Karpas-422 (cell line): Measurements from ENCODE around the gene USP34. TPM values are rescaled to one million over a fixed set of nuclear protein-coding genes. Genes with fewer than 3 reads are reported as not detected.

Experiments
- DNase-seq: peaks from one replicate; pipeline ENCODE4 v3.0.0-alpha.2; 2015
- H2AFZ ChIP-seq: fragments of 200-600 bp; sonication (generic); 2 replicates; pipeline ENCODE4 v1.6.1; 2014; ENCODE audit warnings: antibody characterized with exemption, low read length, mixed read lengths
- H3K27ac ChIP-seq: fragments of 200-600 bp; sonication (generic); 2 replicates; pipeline ENCODE4 v1.5.1; 2014; ENCODE audit warnings: mild to moderate bottlenecking, low read length, moderate library complexity
- H3K27me3 ChIP-seq: fragments of 200-600 bp; sonication (generic); 2 replicates; pipeline ENCODE4 v1.6.1; 2014; ENCODE audit warnings: low read length, mixed read lengths
- H3K36me3 ChIP-seq: fragments of 200-600 bp; sonication (generic); 2 replicates; pipeline ENCODE4 v1.6.1; 2014; ENCODE audit warnings: low read length, mixed read lengths; ENCODE audit not compliant: insufficient read depth
- H3K4me1 ChIP-seq: fragments of 200-600 bp; sonication (generic); 2 replicates; pipeline ENCODE4 v1.6.1; 2014; ENCODE audit warnings: mild to moderate bottlenecking, low read length, mixed read lengths
- H3K4me2 ChIP-seq: fragments of 200-600 bp; sonication (generic); 2 replicates; pipeline ENCODE4 v1.6.1; 2014; ENCODE audit warnings: low read length, low read depth, mild to moderate bottlenecking; ENCODE audit not compliant: poor library complexity, severe bottlenecking
- H3K4me3 ChIP-seq: fragments of 200-600 bp; sonication (generic); 2 replicates; pipeline ENCODE4 v1.5.1; 2014; ENCODE audit warnings: mild to moderate bottlenecking, antibody characterized with exemption, low read length, mixed read lengths
- H3K79me2 ChIP-seq: fragments of 200-600 bp; sonication (generic); 2 replicates; pipeline ENCODE4 v1.6.1; 2014; ENCODE audit warnings: mild to moderate bottlenecking, low read length, mixed read lengths
- H3K9ac ChIP-seq: fragments of 200-600 bp; sonication (generic); 2 replicates; pipeline ENCODE4 v1.6.0; 2014; ENCODE audit warnings: low read length
- H3K9me2 ChIP-seq: fragments of 200-600 bp; sonication (generic), shearing (Covaris generic); replicated peaks from 2 replicates; pipeline ENCODE4 v1.6.0; 2014; ENCODE audit warnings: mild to moderate bottlenecking, low read length, moderate library complexity; ENCODE audit not compliant: insufficient read depth
- H3K9me3 ChIP-seq: fragments of 300-700, 200-600 bp; sonication (generic); 2 replicates; pipeline ENCODE4 v1.6.1; 2014; ENCODE audit warnings: low read length, mixed read lengths
- H4K20me1 ChIP-seq: fragments of 200-600 bp; sonication (generic); 2 replicates; pipeline ENCODE4 v1.6.1; 2014; ENCODE audit warnings: mild to moderate bottlenecking, antibody characterized with exemption, low read length, low read depth; ENCODE audit not compliant: insufficient read depth
- total RNA-seq: library from RNA; depleted of rRNA; stranded (reverse); fragments of >200 nt; shearing (Covaris generic); gene quantifications from 2 replicates; pipeline ENCODE4 v1.2.3, GENCODE V29; 2014; ENCODE audit warnings: low replicate concordance

Gene USP34
- total RNA-seq, 1 experiment from 2014 or later = 376 TPM

- no peak for DNase-seq
Observed at GRCh38 chr2:61238219-61239012, 232.5 kb downstream of the USP34 start.

GRCh38 chr2:61235716-61236115, 235.2 kb downstream of the USP34 start:
- no peaks in the 10 kb centered on the region for H3K27me3 ChIP-seq
- H3K27ac ChIP-seq = no peak overlapping the region
- no peak overlapping the region for H2AFZ ChIP-seq
- no peak overlapping the region for H3K9ac ChIP-seq
- H3K9me2 ChIP-seq = no peaks in the 10 kb centered on the region
- H3K9me3 ChIP-seq = no peaks in the 10 kb centered on the region
- no peak for DNase-seq
- no peaks in the 10 kb centered on the region for H3K4me1 ChIP-seq
- H4K20me1 ChIP-seq = no peaks in the 10 kb centered on the region
- no peak overlapping the region for H3K4me2 ChIP-seq
- H3K36me3 ChIP-seq = peaks cover 32% of the 10 kb centered on the region
- H3K79me2 ChIP-seq = peaks cover 5% of the 10 kb centered on the region; the same call in 1 of the 2 replicates
- no peak overlapping the region for H3K4me3 ChIP-seq

More at GRCh38 chr2:61238219-61239012, 232.5 kb downstream of the USP34 start:
- Histone ChIP-seq H3K9me2 (no peaks in the 10 kb centered on the region), H3K27ac (no peak overlapping the region), H3K4me1 (no peaks in the 10 kb centered on the region), H3K79me2 (no peaks in the 10 kb centered on the region), H3K27me3 (no peaks in the 10 kb centered on the region), H3K9me3 (no peaks in the 10 kb centered on the region), H3K36me3 (peaks cover 28% of the 10 kb centered on the region), H4K20me1 (no peaks in the 10 kb centered on the region), H3K9ac (no peak overlapping the region), H2AFZ (no peak overlapping the region), H3K4me2 (no peak overlapping the region), H3K4me3 (no peak overlapping the region)

DNA sequence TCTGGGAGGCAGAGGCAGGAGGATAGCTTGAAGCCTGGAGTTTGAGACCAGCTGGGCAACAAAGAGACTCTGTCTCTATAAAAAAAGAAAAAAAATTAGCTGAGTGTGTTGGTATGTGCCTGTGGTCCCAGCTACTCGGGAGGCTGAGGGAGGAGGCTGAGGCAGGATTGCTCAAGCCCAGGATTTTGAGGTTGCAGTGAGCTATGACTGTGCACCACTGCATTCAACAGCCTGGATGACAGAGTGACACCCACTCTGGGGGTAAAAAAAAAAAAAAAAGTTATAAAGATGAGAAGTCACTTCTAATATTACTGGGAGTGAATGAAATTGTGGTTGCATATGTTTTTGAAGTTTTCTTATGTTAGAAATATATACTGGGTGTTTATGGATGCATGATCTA, 237.3 kb downstream of the USP34 start:
- no peak overlapping the region for H2AFZ ChIP-seq
- no peaks in the 10 kb centered on the region for H3K4me1 ChIP-seq
- peaks cover 42% of the 10 kb centered on the region; the same call in 1 of the 2 replicates for H3K36me3 ChIP-seq
- H3K9me2 ChIP-seq = no peaks in the 10 kb centered on the region
- peaks cover 5% of the 10 kb centered on the region for H3K79me2 ChIP-seq
- no peaks in the 10 kb centered on the region for H3K27me3 ChIP-seq
- no peaks in the 10 kb centered on the region for H3K9me3 ChIP-seq
- H3K9ac ChIP-seq = no peak overlapping the region
- H4K20me1 ChIP-seq = no peaks in the 10 kb centered on the region
- H3K4me3 ChIP-seq = no peak overlapping the region
- H3K27ac ChIP-seq = no peak overlapping the region
- H3K4me2 ChIP-seq = no peak overlapping the region
- no peak for DNase-seq

- Histone ChIP-seq H3K79me2 (peaks cover 8% of the 10 kb centered on the region), H3K4me1 (no peaks in the 10 kb centered on the region), H3K27ac (no peak overlapping the region), H3K4me3 (no peak overlapping the region), H4K20me1 (no peaks in the 10 kb centered on the region), H3K4me2 (no peak overlapping the region), H3K9ac (no peak overlapping the region), H3K9me2 (no peaks in the 10 kb centered on the region), H3K9me3 (no peaks in the 10 kb centered on the region), H3K36me3 (peaks cover 62% of the 10 kb centered on the region), H2AFZ (no peak overlapping the region), H3K27me3 (no peaks in the 10 kb centered on the region)
- DNase-seq = no peak
Observed at GRCh38 chr2:61229936-61230335, 241.0 kb downstream of the USP34 start.

GRCh38 chr2:61222567-61222966, 248.3 kb downstream of the USP34 start:
- Histone ChIP-seq H3K9me2 (no peaks in the 10 kb centered on the region), H4K20me1 (no peaks in the 10 kb centered on the region), H3K36me3 (peaks cover 74% of the 10 kb centered on the region), H2AFZ (no peak overlapping the region), H3K4me3 (no peak overlapping the region), H3K27me3 (no peaks in the 10 kb centered on the region), H3K4me1 (no peaks in the 10 kb centered on the region), H3K4me2 (no peak overlapping the region), H3K9me3 (no peaks in the 10 kb centered on the region), H3K79me2 (0 out of 2 replicates have a peak, but pooled peaks cover 3% of the 10 kb centered on the region), H3K9ac (no peak overlapping the region), H3K27ac (no peak overlapping the region)
- DNase-seq = no peak

GRCh38 chr2:61221819-61222218, 249.1 kb downstream of the USP34 start:
- Histone ChIP-seq H3K4me3 (no peak overlapping the region), H3K36me3 (peaks cover 71% of the 10 kb centered on the region), H3K9me3 (no peaks in the 10 kb centered on the region), H3K9me2 (no peaks in the 10 kb centered on the region), H3K27ac (no peak overlapping the region), H2AFZ (no peak overlapping the region), H3K4me1 (no peaks in the 10 kb centered on the region), H3K4me2 (no peak overlapping the region), H3K9ac (no peak overlapping the region), H3K27me3 (no peaks in the 10 kb centered on the region), H4K20me1 (no peaks in the 10 kb centered on the region), H3K79me2 (0 out of 2 replicates have a peak, but pooled peaks cover 3% of the 10 kb centered on the region)
- DNase-seq = no peak

GRCh38 chr2:61220768-61221167, 250.1 kb downstream of the USP34 start:
- no peak overlapping the region for H3K4me3 ChIP-seq
- no peaks in the 10 kb centered on the region for H3K9me3 ChIP-seq
- H3K9me2 ChIP-seq = no peaks in the 10 kb centered on the region
- H2AFZ ChIP-seq = no peak overlapping the region
- no peak overlapping the region for H3K4me2 ChIP-seq
- H3K27ac ChIP-seq = no peak overlapping the region
- H3K27me3 ChIP-seq = no peaks in the 10 kb centered on the region
- H3K9ac ChIP-seq = no peak overlapping the region
- peaks cover 61% of the 10 kb centered on the region for H3K36me3 ChIP-seq
- H4K20me1 ChIP-seq = no peaks in the 10 kb centered on the region
- H3K79me2 ChIP-seq = no peaks in the 10 kb centered on the region
- DNase-seq = no peak
- H3K4me1 ChIP-seq = no peaks in the 10 kb centered on the region

GRCh38 chr2:61218817-61219170, 252.1 kb downstream of the USP34 start:
- no peak overlapping the region for H3K9ac ChIP-seq
- H3K36me3 ChIP-seq = peaks cover 55% of the 10 kb centered on the region

More at GRCh38 chr2:61218817-61219170, 252.1 kb downstream of the USP34 start:
- no peak for DNase-seq
- H3K27ac ChIP-seq = no peak overlapping the region
- no peaks in the 10 kb centered on the region for H4K20me1 ChIP-seq
- H3K9me2 ChIP-seq = no peaks in the 10 kb centered on the region
- H3K79me2 ChIP-seq = peaks cover 4% of the 10 kb centered on the region
- no peaks in the 10 kb centered on the region for H3K27me3 ChIP-seq
- no peak overlapping the region for H3K4me3 ChIP-seq
- H3K9me3 ChIP-seq = no peaks in the 10 kb centered on the region
- H2AFZ ChIP-seq = no peak overlapping the region
- H3K4me1 ChIP-seq = no peaks in the 10 kb centered on the region
- H3K4me2 ChIP-seq = no peak overlapping the region
